ENCODE results near the gene YWHAG. TPM values are rescaled to one million over a fixed set of nuclear protein-coding genes. Genes with fewer than 3 reads are reported as not detected.

YWHAG gene
- total RNA-seq, 4 donors from 2014 or later, result 40.5 to 74.3 (median 53.6) TPM

Other genes starting within 250 kb of the YWHAG start
- 1 to 10 TPM in 2 of 4 donors, under 1 TPM in 1, not detected in 1; 0.85 to 7.4 (median 1.2) TPM for gene SRRM3, start 157.1 kb downstream of the YWHAG start, total RNA-seq
- 100 to 1,000 TPM in 1 of 4 donors, 10 to 100 TPM in 3; 59.0 to 139 (median 88.3) TPM for gene HSPB1, start 56.3 kb downstream of the YWHAG start, total RNA-seq
- gene SSC4D, start 50.7 kb upstream of the YWHAG start, total RNA-seq, result 1 to 10 TPM in 1 of 4 donors, not detected in 3; 2.8 TPM
- gene ZP3, start 66.0 kb upstream of the YWHAG start, total RNA-seq, result 1 to 10 TPM in 3 of 4 donors, not detected in 1; 2.8 to 4.3 (median 3.3) TPM
- gene DTX2, start 102.7 kb upstream of the YWHAG start, total RNA-seq, result 10 to 100 TPM; 32.2 to 72.8 (median 59.2) TPM
- gene UPK3B, start 151.6 kb upstream of the YWHAG start, total RNA-seq, result 1 to 10 TPM in 3 of 4 donors, not detected in 1; 1.4 to 5.2 (median 3.3) TPM
- 1 to 10 TPM in 1 of 4 donors, not detected in 3; 1.7 TPM for gene SPDYE16, start 184.3 kb upstream of the YWHAG start, total RNA-seq

All from Peyer's patch (tissue), 4 donors.